Measurements from ENCODE around the gene ADAM22.

- TF ChIP-seq CTCF (IDR thresholded peaks at IDR 0.05) = peak; percentile 45 to 63 (median 54)
- no peak for TF ChIP-seq POLR2A (IDR thresholded peaks at IDR 0.05)
Observed at GRCh38 chr7:88111140-88111743, 177.2 kb downstream of the ADAM22 start.
